ENCODE measurements around the gene PIGL. TPM values are rescaled to one million over a fixed set of nuclear protein-coding genes. Genes with fewer than 3 reads are reported as not detected.
A peak's percentile ranks its signal among the peaks of the same experiment; 100 is the strongest.

PIGL gene
- total and polyA plus RNA-seq, 4 donors, result 8.9 to 38.1 (median 27.1) TPM

GRCh38 chr17:16212793-16213192 lies 4.2 kb upstream of the PIGL start:
- H3K27me3 ChIP-seq (ENCODE audit: control insufficient read depth in 3 of 3, insufficient read depth in 3 of 3, low read length in 2 of 3), result no peaks in the 10 kb centered on the region
- no peak overlapping the region for H3K4me3 ChIP-seq
- 93% methylated on average over 6 of the region's 6 CpGs for WGBS, 2 donors
- no peaks in the 10 kb centered on the region for H3K9me3 ChIP-seq (ENCODE audit: control insufficient read depth in 4 of 4, insufficient read depth in 3 of 4, low read length in 3 of 4)
- peaks cover 3 to 20% (median 5%) of the 10 kb centered on the region in 5 donors for H3K4me1 ChIP-seq (ENCODE audit: control insufficient read depth in 5 of 5, insufficient read depth in 5 of 5, low read length in 5 of 5)
- H3K27ac ChIP-seq (ENCODE audit: low read depth in 1 of 2, low read length in 1 of 2), result no peak overlapping the region
- no peaks in the 10 kb centered on the region for H3K36me3 ChIP-seq (ENCODE audit: control insufficient read depth in 4 of 4, insufficient read depth in 4 of 4, low read length in 4 of 4)
- no peak overlapping the region for H3K9ac ChIP-seq (ENCODE audit: insufficient read depth in 1 of 2, low read length in 2 of 2)
- ATAC-seq (ENCODE audit: insufficient read depth, low FRiP score), result no peak
- no peak for TF ChIP-seq CTCF (IDR thresholded peaks at IDR 0.05; ENCODE audit: control extremely low read depth, extremely low read depth)
- DNase-seq, result no peak

GRCh38 chr17:16214190-16215001 lies 2.6 kb upstream of the PIGL start:
- peak in 2 of 3 donors; percentile 37 to 42 for DNase-seq
- H3K36me3 ChIP-seq (ENCODE audit: control insufficient read depth in 4 of 4, insufficient read depth in 4 of 4, low read length in 4 of 4), result no peaks in the 10 kb centered on the region
- H3K27ac ChIP-seq (ENCODE audit: low read depth in 1 of 2, low read length in 1 of 2), result peak overlapping the region; percentile 97 to 100
- peak overlapping the region; percentile 84 for H3K4me3 ChIP-seq
- WGBS, 2 donors, result 4 to 9% methylated on average over 16 of the region's 16 CpGs
- TF ChIP-seq CTCF (IDR thresholded peaks at IDR 0.05; ENCODE audit: control extremely low read depth, extremely low read depth), result no peak
- H3K9ac ChIP-seq (ENCODE audit: insufficient read depth in 1 of 2, low read length in 2 of 2), result peak overlapping the region; percentile 61 to 72
- peaks cover 3 to 26% (median 5%) of the 10 kb centered on the region in 5 donors for H3K4me1 ChIP-seq (ENCODE audit: control insufficient read depth in 5 of 5, insufficient read depth in 5 of 5, low read length in 5 of 5)
- H3K9me3 ChIP-seq (ENCODE audit: control insufficient read depth in 4 of 4, insufficient read depth in 3 of 4, low read length in 3 of 4), result no peaks in the 10 kb centered on the region
- ATAC-seq (ENCODE audit: insufficient read depth, low FRiP score), result no peak
- H3K27me3 ChIP-seq (ENCODE audit: control insufficient read depth in 3 of 3, insufficient read depth in 3 of 3, low read length in 2 of 3), result no peaks in the 10 kb centered on the region

- DNase-seq (peak in 1 of 3 donors; percentile 64), ATAC-seq (ENCODE audit: insufficient read depth, low FRiP score) (peak; percentile 55)
- TF ChIP-seq CTCF (IDR thresholded peaks at IDR 0.05; ENCODE audit: control extremely low read depth, extremely low read depth), result no peak
- Histone ChIP-seq H3K9me3 (ENCODE audit: control insufficient read depth in 4 of 4, insufficient read depth in 3 of 4, low read length in 3 of 4) (no peaks in the 10 kb centered on the region), H3K27me3 (ENCODE audit: control insufficient read depth in 3 of 3, insufficient read depth in 3 of 3, low read length in 2 of 3) (no peaks in the 10 kb centered on the region), H3K4me3 (peak overlapping the region; percentile 84), H3K27ac (ENCODE audit: low read depth in 1 of 2, low read length in 1 of 2) (peak overlapping the region; percentile 97 to 100), H3K4me1 (ENCODE audit: control insufficient read depth in 5 of 5, insufficient read depth in 5 of 5, low read length in 5 of 5) (peaks cover 3 to 26% (median 5%) of the 10 kb centered on the region in 5 donors), H3K36me3 (ENCODE audit: control insufficient read depth in 4 of 4, insufficient read depth in 4 of 4, low read length in 4 of 4) (no peaks in the 10 kb centered on the region), H3K9ac (ENCODE audit: insufficient read depth in 1 of 2, low read length in 2 of 2) (peak overlapping the region; percentile 61 to 72)
- WGBS, 2 donors, result 0% methylated on average over 26 to 27 of the region's 27 CpGs
Observed at GRCh38 chr17:16215002-16215272, 2.1 kb upstream of the PIGL start.

All from lung (tissue), 12 donors.